ENCODE data around the gene FOXE1.

- TF ChIP-seq, protein P1, sequence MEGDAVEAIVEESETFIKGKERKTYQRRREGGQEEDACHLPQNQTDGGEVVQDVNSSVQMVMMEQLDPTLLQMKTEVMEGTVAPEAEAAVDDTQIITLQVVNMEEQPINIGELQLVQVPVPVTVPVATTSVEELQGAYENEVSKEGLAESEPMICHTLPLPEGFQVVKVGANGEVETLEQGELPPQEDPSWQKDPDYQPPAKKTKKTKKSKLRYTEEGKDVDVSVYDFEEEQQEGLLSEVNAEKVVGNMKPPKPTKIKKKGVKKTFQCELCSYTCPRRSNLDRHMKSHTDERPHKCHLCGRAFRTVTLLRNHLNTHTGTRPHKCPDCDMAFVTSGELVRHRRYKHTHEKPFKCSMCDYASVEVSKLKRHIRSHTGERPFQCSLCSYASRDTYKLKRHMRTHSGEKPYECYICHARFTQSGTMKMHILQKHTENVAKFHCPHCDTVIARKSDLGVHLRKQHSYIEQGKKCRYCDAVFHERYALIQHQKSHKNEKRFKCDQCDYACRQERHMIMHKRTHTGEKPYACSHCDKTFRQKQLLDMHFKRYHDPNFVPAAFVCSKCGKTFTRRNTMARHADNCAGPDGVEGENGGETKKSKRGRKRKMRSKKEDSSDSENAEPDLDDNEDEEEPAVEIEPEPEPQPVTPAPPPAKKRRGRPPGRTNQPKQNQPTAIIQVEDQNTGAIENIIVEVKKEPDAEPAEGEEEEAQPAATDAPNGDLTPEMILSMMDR (conservative IDR thresholded peaks at IDR 0.05; ENCODE audit: low read depth in 2 of 2): no peak
- no peak for TF ChIP-seq EZH2 (IDR thresholded peaks at IDR 0.05; ENCODE audit: low read depth, unreplicated experiment)
- TF ChIP-seq, protein P2, sequence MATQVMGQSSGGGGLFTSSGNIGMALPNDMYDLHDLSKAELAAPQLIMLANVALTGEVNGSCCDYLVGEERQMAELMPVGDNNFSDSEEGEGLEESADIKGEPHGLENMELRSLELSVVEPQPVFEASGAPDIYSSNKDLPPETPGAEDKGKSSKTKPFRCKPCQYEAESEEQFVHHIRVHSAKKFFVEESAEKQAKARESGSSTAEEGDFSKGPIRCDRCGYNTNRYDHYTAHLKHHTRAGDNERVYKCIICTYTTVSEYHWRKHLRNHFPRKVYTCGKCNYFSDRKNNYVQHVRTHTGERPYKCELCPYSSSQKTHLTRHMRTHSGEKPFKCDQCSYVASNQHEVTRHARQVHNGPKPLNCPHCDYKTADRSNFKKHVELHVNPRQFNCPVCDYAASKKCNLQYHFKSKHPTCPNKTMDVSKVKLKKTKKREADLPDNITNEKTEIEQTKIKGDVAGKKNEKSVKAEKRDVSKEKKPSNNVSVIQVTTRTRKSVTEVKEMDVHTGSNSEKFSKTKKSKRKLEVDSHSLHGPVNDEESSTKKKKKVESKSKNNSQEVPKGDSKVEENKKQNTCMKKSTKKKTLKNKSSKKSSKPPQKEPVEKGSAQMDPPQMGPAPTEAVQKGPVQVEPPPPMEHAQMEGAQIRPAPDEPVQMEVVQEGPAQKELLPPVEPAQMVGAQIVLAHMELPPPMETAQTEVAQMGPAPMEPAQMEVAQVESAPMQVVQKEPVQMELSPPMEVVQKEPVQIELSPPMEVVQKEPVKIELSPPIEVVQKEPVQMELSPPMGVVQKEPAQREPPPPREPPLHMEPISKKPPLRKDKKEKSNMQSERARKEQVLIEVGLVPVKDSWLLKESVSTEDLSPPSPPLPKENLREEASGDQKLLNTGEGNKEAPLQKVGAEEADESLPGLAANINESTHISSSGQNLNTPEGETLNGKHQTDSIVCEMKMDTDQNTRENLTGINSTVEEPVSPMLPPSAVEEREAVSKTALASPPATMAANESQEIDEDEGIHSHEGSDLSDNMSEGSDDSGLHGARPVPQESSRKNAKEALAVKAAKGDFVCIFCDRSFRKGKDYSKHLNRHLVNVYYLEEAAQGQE (IDR thresholded peaks at IDR 0.05; ENCODE audit: unreplicated experiment): no peak
- no peak for TF ChIP-seq NANOG (IDR thresholded peaks at IDR 0.05; ENCODE audit: borderline replicate concordance)
- TF ChIP-seq STAT1 (IDR thresholded peaks at IDR 0.05; ENCODE audit: unreplicated experiment): no peak
- TF ChIP-seq POLR2AphosphoS5 (IDR thresholded peaks at IDR 0.05; ENCODE audit: low read depth): no peak
- TF ChIP-seq, protein P3, sequence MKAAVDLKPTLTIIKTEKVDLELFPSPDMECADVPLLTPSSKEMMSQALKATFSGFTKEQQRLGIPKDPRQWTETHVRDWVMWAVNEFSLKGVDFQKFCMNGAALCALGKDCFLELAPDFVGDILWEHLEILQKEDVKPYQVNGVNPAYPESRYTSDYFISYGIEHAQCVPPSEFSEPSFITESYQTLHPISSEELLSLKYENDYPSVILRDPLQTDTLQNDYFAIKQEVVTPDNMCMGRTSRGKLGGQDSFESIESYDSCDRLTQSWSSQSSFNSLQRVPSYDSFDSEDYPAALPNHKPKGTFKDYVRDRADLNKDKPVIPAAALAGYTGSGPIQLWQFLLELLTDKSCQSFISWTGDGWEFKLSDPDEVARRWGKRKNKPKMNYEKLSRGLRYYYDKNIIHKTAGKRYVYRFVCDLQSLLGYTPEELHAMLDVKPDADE (IDR thresholded peaks at IDR 0.05): no peak
- no peak for TF ChIP-seq EZH2phosphoT487 (IDR thresholded peaks at IDR 0.05; ENCODE audit: unreplicated experiment)
- no peak for TF ChIP-seq ZNF331 (CRISPR knock-in tag; IDR thresholded peaks at IDR 0.05; ENCODE audit: low read depth)
- no peak for TF ChIP-seq CREB1 (CRISPR knock-in tag; IDR thresholded peaks at IDR 0.05; ENCODE audit: low read depth)
- no peak for TF ChIP-seq JUNB (IDR thresholded peaks at IDR 0.05; ENCODE audit: unreplicated experiment)
- TF ChIP-seq ZNF462 (CRISPR knock-in tag; IDR thresholded peaks at IDR 0.05): no peak
- no peak for TF ChIP-seq ZNF114 (CRISPR knock-in tag; IDR thresholded peaks at IDR 0.05)
These were observed 10.1 kb upstream of the FOXE1 start for GRCh38 chr9:97842960-97843359.
